GM18498 (cell line): ENCODE results near the gene MN1.

Experiments
- ATAC-seq: cut with Tn5 transposase; IDR thresholded peaks from one replicate; pipeline ENCODE4 v1.9.1; 2021; ENCODE audit warnings: mild to moderate bottlenecking, moderate library complexity; ENCODE audit not compliant: unreplicated experiment

Gene MN1

GRCh38 chr22:27801616-27802345, at the start of gene MN1:
Gene MN1, minus strand, starts transcription at chr22:27801756. Its CDS starts 1,213 bp downstream, at chr22:27800543.
- ATAC-seq: no peak

GRCh38 chr22:27850000-27850521, 48.5 kb upstream of the MN1 start:
- no peak for ATAC-seq

- ATAC-seq: no peak
These were observed 46.4 kb upstream of the MN1 start for GRCh38 chr22:27848005-27848404.

GRCh38 chr22:27846910-27847309, 45.4 kb upstream of the MN1 start:
- ATAC-seq: no peak

GRCh38 chr22:27846248-27846757, 44.7 kb upstream of the MN1 start:
- no peak for ATAC-seq

GRCh38 chr22:27845644-27846043, 44.1 kb upstream of the MN1 start:
- ATAC-seq: no peak

GRCh38 chr22:27844656-27845591, 43.4 kb upstream of the MN1 start:
- no peak for ATAC-seq

GRCh38 chr22:27844256-27844655, 42.7 kb upstream of the MN1 start:
- ATAC-seq: no peak

GRCh38 chr22:27843441-27843840, 41.9 kb upstream of the MN1 start:
- ATAC-seq: no peak

- ATAC-seq: no peak
These were observed 41.3 kb upstream of the MN1 start for GRCh38 chr22:27842669-27843431.

GRCh38 chr22:27842201-27842600, 40.6 kb upstream of the MN1 start:
- no peak for ATAC-seq

GRCh38 chr22:27840436-27840835, 38.9 kb upstream of the MN1 start:
- no peak for ATAC-seq

GRCh38 chr22:27839057-27839660, 37.6 kb upstream of the MN1 start:
- ATAC-seq: no peak

- ATAC-seq: no peak
These were observed 34.6 kb upstream of the MN1 start for GRCh38 chr22:27836181-27836580.

GRCh38 chr22:27835446-27835845, 33.9 kb upstream of the MN1 start:
- ATAC-seq: no peak

- ATAC-seq: no peak
These were observed 33.0 kb upstream of the MN1 start for GRCh38 chr22:27834364-27835185.

GRCh38 chr22:27833803-27834202, 32.2 kb upstream of the MN1 start:
- ATAC-seq: no peak

GRCh38 chr22:27832606-27833005, 31.1 kb upstream of the MN1 start:
- ATAC-seq: no peak

GRCh38 chr22:27829620-27830019, 28.1 kb upstream of the MN1 start:
- no peak for ATAC-seq
